GM18868 (cell line): ENCODE data around the gene SRGAP3.

Source experiments
- ATAC-seq: cut with Tn5 transposase; IDR thresholded peaks from one replicate; pipeline ENCODE4 v1.9.1; 2021; ENCODE audit warnings: mild to moderate bottlenecking, moderate library complexity; ENCODE audit not compliant: unreplicated experiment

Gene SRGAP3

GRCh38 chr3:8979262-8979661 lies 270.2 kb downstream of the SRGAP3 start:
- no peak for ATAC-seq

GRCh38 chr3:8978551-8978950 lies 270.9 kb downstream of the SRGAP3 start:
- ATAC-seq: no peak

DNA sequence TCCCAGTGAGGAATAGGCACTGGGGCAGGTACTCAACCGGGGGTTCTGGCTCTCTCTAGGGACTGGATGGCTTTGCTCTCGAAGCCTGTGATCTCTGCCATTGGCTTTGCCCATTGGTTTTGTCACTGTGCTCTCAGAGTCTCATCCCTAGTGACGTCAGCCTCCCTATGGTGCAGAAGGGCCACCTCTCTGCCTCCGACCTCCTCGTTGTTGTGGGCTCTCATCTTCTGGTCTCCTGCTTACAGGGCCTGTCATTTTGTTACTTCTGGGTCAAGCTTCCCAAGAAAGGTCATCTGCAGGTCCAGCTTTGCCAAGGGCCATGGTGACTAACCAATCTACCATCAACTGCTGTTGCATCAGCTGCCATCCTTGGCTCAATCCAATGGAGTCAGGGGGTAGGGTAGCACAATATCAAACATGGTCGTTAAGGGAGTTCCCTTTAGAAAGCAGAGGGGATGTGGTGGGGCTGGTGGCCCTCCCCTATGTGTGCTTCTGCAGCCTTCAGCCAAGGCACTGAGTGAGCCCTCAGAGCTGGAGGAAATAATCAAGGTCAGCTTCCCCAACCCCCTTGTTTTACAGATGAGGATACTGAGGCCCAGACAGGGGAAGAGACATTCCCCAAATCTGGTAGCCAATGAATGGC lies 272.8 kb downstream of the SRGAP3 start:
- ATAC-seq: no peak

- ATAC-seq: no peak
Observed at GRCh38 chr3:8975081-8976020, 274.1 kb downstream of the SRGAP3 start.

GRCh38 chr3:8974458-8974857 lies 275.0 kb downstream of the SRGAP3 start:
- no peak for ATAC-seq

GRCh38 chr3:8972639-8973038 lies 276.8 kb downstream of the SRGAP3 start:
- no peak for ATAC-seq

DNA sequence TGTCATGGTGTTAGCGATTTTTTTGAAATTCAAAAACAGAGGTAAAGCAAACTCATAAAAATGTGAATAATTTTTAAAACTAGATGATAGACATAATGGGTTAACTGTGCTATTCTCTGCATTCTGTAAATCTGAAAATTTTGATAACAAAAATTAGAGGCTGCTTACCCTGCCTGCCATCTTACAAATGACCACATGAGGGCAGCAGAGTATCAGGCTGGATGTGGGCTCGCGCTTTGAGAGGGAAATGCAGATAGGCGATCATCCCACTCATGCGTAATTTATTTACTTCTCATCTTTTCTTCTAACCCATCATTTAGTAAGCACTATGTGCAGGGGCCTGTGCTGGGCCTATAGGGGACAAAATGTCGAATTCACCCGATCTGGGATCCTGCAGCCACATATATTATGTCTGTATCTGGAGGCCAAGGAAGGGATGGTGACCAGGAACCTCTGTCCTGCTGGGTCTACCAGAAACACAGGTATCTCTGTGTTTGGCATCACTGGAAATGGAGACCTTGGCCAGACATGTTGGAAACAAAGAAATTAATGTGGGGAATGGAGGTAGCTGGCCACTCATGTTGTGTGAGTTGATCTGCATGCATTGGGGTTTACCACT lies 278.4 kb downstream of the SRGAP3 start:
- ATAC-seq: peak; percentile 58

GRCh38 chr3:8969241-8969640 lies 280.2 kb downstream of the SRGAP3 start:
- ATAC-seq: no peak

- no peak for ATAC-seq
Observed at GRCh38 chr3:8968375-8968882, 281.0 kb downstream of the SRGAP3 start.

DNA sequence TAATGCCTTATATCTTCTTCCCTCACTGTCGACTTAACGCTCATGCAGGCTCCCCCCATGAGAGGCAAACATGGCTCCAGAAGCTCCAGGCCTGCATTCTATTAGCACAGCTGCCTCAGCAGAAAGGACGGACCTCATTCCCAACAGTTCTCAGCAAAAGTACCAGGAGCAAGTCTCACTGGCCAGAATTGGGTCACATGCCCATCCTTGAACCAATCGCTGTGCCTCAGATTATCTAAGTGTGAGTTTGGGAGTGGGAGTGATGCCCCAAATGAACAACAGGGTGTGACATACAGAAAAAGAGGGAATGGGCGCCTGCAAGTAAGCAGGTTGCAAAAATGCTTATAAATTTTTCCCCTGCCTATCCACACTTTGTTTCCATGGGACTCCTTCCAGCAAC lies 281.9 kb downstream of the SRGAP3 start:
- ATAC-seq: no peak

GRCh38 chr3:8966820-8967348 lies 282.6 kb downstream of the SRGAP3 start:
- ATAC-seq: no peak

- ATAC-seq: no peak
Observed at GRCh38 chr3:8966150-8966819, 283.2 kb downstream of the SRGAP3 start.

DNA sequence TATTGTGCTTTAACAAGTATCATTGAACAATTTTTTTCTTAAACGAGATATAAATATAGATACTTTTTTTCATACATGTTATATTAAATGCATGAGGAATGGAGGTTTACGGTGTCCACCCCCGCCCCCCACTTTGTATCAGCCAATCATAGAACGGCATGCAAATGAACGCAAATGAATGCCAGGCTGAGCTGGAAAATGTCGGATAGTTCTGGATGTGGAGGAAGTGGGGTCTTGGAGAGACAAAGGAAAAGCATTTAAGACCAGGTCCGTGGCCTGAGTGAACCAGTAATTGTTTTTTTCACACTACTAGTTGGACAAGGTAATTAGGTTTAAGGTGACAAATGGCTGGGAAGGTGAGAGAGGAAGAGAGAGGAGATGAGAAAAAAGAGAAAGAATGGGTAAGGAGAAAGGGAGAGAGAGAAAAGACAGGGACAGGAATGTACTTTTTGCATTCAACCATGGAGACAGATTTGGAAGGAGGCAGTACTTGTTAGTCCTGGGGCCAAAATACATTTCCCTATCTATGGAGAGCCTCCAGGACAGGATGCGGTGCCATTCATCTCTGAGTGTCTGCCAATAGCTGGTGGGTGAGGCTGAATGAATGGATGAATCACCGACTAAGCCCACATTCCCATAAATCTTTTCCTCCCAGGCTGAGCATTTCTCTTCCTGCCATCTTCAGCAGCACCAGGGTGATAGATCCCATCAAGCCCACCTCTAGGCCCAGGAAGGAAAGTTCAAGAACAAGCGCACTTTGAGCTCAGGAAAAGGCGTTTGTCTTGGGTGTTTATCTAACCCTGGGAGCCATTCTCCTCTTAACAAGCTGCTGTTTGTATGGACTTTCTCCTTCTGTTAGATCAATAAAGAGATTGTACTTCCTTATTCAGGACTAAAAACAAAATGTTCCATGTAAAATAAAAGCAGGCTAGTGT lies 284.7 kb downstream of the SRGAP3 start:
- ATAC-seq: no peak

DNA sequence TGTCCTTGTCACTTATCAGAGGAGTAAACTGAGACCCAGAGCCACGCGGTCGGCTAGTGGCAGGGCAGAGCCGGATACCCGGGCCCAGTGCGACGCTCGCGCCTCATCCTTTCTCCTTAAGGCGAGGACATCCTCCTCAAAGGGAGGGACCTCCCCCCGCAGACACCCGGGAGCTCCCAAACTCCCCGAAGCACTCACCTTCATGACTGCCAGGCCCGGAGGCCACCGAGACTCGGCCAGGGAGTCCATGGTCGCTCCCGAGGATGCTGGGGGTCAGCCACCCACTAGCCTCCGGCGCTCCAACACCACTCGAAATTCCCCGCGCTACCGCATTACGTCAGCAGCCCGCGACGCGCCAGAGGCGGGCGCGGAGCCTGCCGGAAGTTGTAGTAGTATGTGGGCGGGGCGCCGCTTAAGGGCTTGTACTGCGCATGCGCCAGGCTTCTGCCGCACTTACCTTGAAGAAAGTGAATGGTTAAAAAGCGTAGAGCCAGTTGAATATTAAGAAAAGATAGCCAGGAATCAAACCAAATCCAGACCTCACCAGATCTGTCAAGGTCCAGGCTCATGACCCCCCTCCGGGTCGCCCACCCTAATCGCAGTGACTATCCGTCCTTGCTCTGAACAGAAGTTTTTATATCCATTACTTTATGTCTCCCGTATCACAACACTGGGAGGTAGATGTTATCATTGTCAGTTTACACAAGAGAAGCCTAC lies 286.2 kb downstream of the SRGAP3 start, which contains the start of gene RAD18:
Gene RAD18 (minus strand): TSS at position 336 of the 717 bp plus-strand sequence. CDS start 87 bp downstream, at position 249.
- peak; percentile 86 for ATAC-seq

- no peak for ATAC-seq
Observed at GRCh38 chr3:8962226-8962861, 287.1 kb downstream of the SRGAP3 start.

DNA sequence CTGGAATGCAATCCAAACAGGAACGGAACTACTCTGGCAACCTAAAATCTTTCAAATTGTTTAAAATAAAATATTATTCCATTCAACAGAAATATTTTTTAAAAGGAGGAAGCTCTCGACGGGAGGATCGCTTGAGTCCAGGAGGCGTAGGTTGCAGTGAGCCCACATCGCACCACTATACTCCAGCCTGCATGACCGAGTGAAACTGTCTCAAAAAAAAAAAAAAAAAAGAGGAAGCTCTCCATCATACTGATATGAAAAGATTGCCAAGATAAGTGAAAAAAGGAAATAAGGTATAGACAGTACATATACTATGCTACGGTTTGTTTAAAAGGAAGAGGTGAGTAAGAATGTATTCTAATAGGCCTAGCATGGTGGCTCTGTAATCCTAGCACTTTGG lies 289.8 kb downstream of the SRGAP3 start:
- ATAC-seq: no peak

DNA sequence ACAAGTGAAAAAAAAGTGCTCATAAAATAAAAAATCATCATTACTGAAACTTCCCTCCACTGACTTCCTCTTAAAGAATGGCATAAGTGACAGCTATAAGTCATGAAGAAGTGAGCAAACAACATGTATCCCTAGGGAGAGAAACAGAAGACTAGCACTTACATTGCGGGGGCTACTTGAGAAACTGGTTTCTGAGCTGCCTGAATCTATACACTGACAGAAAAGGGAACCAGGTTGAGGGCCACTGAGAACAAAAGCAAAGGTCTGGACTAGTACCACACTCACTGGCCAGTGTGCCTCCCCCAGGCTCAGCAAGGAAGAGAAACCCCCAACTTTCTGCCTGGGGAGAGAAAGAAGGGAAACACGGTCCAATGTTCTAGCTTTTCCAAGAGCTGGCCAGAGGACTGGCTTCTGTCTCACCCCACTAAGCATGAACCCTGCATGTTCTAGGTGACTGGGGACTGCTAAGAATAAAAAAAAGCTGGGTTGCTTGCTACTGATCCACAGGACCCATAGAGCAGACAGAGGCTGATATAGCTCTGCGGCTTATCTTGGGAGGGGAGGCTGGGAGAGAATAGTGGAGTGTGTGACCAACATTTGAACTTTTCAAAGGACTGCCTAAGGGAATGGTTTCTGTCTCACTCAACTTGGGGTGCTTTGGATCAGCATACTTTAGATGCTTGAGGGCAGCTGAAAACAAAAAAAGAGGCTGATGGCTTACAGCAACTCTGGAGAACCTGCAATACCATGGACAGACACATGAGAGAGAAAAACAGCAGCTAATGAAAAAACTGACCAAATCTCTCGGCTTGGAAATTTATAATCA lies 294.3 kb downstream of the SRGAP3 start:
- peak; percentile 91 for ATAC-seq

- no peak for ATAC-seq
Observed at GRCh38 chr3:8953313-8953712, 296.1 kb downstream of the SRGAP3 start.
